ENCODE measurements around the gene ZIC1.

ZIC1 gene

DNA sequence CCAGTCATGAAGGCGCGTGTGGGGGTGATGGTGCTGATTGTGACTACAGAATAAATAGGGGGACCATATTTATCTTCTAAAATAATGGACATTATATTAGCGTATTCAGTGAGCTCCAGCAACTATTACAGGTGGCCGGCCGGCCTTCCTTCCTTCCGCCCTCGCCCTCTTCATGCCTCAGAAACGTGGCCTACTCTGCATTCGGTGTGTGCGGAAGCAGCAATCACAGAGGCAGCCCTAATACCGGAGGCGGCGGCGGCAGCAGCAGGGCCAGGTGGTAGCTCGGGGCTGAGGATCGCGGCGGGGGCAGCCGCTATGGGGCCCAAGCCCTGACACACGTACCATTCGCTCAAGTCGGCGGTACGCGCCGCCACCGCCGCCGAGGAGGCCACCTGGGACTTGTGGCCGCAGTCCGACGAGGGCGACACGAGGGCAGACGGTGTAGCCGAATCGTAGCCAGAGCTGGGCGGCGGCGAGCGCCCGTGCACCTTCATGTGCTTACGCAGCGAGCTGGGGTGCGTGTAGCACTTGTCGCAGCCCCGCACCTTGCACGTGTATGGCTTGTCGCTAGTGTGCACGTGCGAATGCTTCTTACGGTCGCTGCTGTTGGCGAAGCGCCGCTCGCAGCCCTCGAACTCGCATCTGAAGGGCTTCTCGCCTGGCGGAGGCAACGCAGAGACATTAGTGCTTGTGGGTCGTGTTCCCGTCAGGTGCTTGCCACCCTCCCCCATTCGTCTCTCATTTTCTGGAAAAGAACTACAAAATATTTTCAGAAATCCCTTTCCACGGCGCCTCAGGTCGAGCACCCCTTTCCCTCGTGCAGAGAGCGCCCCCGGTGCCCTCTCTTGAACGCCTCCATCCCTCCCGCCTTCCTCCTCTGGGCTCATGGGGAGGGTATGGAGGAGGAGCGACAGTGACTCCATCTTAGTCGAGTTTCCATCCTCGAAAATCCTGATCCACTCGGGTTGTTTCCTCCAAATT, 18.3 kb upstream of the ZIC1 start:
- TF ChIP-seq MAX (IDR thresholded peaks at IDR 0.05): no peak
- no peak for TF ChIP-seq CEBPB (IDR thresholded peaks at IDR 0.05)
- TF ChIP-seq EGR1 (IDR thresholded peaks at IDR 0.05): no peak
- TF ChIP-seq REST (IDR thresholded peaks at IDR 0.05; ENCODE audit: low read depth): no peak

DNA sequence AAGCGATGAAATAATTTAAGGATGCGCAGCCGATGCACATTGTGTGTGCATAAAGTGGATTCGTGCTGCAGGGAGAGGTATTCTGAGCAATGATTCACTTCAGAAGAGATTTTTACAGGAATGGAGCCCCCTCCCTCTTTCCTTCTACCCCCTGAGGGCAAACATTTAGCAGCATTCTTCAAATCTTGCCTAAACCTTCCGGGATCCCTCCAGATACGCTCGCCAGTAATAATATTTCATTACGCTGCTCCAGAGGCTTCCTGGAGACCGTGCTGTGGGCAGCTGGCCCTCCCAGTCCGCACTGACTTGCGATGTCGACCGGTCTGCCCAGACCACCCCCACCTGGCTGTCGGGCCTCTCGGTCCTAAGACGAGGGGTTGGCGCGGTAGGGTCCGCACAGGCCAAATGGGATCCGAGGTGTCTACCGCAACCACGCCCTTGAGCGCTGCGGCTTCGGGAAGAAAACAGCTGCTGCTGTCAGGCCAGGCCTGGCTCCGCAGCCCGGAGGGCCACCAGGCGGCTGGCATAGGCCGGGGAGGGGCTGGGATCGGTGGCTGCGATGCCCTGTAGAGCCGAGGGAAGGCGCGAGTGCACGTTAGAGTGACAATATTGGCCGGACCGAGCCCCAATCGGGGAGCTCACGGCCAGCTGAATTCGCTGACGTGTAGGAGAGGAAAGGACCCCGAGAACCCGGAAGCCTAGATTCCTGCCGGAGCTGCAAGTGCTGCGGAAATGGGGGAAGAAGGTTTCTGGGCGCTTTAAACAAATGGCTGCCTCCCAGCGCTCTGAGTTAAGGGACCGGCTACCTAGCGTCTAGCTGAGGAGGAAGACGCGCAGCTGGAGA, 17.2 kb upstream of the ZIC1 start:
- no peak for TF ChIP-seq ZBTB7A (IDR thresholded peaks at IDR 0.05; ENCODE audit: low read depth)
- no peak for TF ChIP-seq CREB1 (IDR thresholded peaks at IDR 0.05; ENCODE audit: low read depth)
- TF ChIP-seq REST (IDR thresholded peaks at IDR 0.05; ENCODE audit: low read depth): no peak
- TF ChIP-seq TEAD4 (IDR thresholded peaks at IDR 0.05): no peak
- TF ChIP-seq, protein P1, sequence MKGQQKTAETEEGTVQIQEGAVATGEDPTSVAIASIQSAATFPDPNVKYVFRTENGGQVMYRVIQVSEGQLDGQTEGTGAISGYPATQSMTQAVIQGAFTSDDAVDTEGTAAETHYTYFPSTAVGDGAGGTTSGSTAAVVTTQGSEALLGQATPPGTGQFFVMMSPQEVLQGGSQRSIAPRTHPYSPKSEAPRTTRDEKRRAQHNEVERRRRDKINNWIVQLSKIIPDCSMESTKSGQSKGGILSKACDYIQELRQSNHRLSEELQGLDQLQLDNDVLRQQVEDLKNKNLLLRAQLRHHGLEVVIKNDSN (IDR thresholded peaks at IDR 0.05): no peak
- no peak for TF ChIP-seq EP300 (IDR thresholded peaks at IDR 0.05; ENCODE audit: borderline replicate concordance)
- no peak for TF ChIP-seq TAF1 (IDR thresholded peaks at IDR 0.05; ENCODE audit: low read depth)
- no peak for TF ChIP-seq YY1 (IDR thresholded peaks at IDR 0.05; ENCODE audit: low read depth)
- no peak for TF ChIP-seq RAD21 (IDR thresholded peaks at IDR 0.05; ENCODE audit: low read depth)
- TF ChIP-seq EGR1 (IDR thresholded peaks at IDR 0.05): no peak
- no peak for TF ChIP-seq FOXM1 (IDR thresholded peaks at IDR 0.05; ENCODE audit: borderline replicate concordance, low read depth)
- TF ChIP-seq CEBPB (IDR thresholded peaks at IDR 0.05): no peak
- no peak for TF ChIP-seq TCF12 (IDR thresholded peaks at IDR 0.05; ENCODE audit: low read depth)
- no peak for TF ChIP-seq NFIC (IDR thresholded peaks at IDR 0.05)

- TF ChIP-seq YY1 (IDR thresholded peaks at IDR 0.05; ENCODE audit: low read depth) (no peak), MAX (IDR thresholded peaks at IDR 0.05) (no peak), EGR1 (IDR thresholded peaks at IDR 0.05) (no peak), EP300 (IDR thresholded peaks at IDR 0.05; ENCODE audit: borderline replicate concordance) (no peak), TAF1 (IDR thresholded peaks at IDR 0.05; ENCODE audit: low read depth) (no peak), NFIC (IDR thresholded peaks at IDR 0.05) (no peak), CEBPB (IDR thresholded peaks at IDR 0.05) (no peak), FOXM1 (IDR thresholded peaks at IDR 0.05; ENCODE audit: borderline replicate concordance, low read depth) (no peak), TEAD4 (IDR thresholded peaks at IDR 0.05) (no peak), ZBTB7A (IDR thresholded peaks at IDR 0.05; ENCODE audit: low read depth) (no peak)
- TF ChIP-seq, protein P1 (IDR thresholded peaks at IDR 0.05): no peak
These were observed 16.6 kb upstream of the ZIC1 start for GRCh38 chr3:147392625-147392946.

DNA sequence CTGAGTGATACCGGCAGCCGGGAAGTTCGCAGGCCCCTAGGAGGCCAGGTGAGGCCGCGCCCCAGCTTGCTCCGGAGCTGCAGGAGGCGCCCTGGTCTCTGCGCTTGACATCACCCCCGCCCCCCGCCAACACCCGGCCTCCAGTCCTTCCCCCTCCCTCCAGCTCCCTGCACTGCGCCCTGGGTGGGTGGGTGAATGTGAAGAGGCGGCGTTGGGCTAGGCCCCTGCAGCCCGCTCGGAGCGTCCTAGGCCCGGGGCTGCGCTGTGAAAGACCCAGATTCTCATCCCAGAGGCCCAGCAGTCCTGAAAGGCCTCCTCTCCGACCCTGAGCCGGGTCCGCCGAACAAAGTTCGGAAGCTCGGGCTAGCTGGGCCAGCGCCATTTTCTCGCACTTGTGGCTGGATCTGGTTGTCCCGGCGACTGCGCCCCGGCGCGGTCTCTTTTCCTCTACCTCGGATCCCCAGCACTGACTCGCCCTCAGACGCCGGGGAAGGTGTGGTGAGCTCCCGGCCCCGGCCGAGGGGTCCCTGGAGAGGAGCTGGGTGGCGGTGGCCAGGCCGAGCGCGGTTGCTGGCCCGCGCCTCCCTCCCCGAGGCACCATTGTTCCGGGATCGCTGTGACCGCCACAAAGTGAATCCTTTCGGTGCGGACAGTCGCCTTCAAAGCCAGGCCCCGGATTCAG, 15.8 kb upstream of the ZIC1 start:
- TF ChIP-seq MAX (IDR thresholded peaks at IDR 0.05): no peak
- TF ChIP-seq CEBPB (IDR thresholded peaks at IDR 0.05): no peak
- no peak for TF ChIP-seq NFIC (IDR thresholded peaks at IDR 0.05)
- TF ChIP-seq EP300 (IDR thresholded peaks at IDR 0.05; ENCODE audit: borderline replicate concordance): no peak
- no peak for TF ChIP-seq FOXM1 (IDR thresholded peaks at IDR 0.05; ENCODE audit: borderline replicate concordance, low read depth)
- TF ChIP-seq EGR1 (IDR thresholded peaks at IDR 0.05): no peak
- TF ChIP-seq, protein P1 (IDR thresholded peaks at IDR 0.05): no peak
- no peak for TF ChIP-seq TCF12 (IDR thresholded peaks at IDR 0.05; ENCODE audit: low read depth)

Measured in Ishikawa (cell line).